VCaP (cell line): ENCODE measurements around the gene FUT7.

ENCODE experiments used
- H3K27ac ChIP-seq: fragments of 450-650 bp; 2 replicates; pipeline ENCODE4 v1.5.1; 2017
- TF ChIP-seq, protein P1 (sequence below): fragments of 450-650 bp; conservative IDR thresholded peaks from 2 replicates; pipeline ENCODE4 v1.5.1; 2017; ENCODE audit warnings: mild to moderate bottlenecking, moderate library complexity

FUT7 gene

DNA sequence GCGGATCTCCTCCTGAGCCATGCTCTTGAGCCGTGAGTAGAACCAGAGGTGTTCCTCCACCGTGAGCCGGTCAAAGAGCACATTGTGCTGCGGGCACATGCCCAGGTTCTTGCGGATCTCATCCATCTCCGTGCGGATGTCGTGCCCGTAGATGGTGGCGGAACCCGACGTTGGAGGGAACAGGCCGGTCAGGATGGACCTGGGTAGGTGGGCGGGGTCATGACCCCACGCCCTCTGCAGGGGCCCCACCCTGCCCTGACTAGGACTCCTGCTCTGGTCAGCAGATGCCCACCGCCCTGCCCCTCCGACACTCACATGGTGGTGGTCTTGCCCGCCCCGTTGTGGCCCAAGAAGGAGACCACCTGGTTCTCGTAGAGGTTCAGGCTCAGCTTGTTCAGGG is 15.9 kb downstream of the FUT7 start:
- TF ChIP-seq, protein P1, sequence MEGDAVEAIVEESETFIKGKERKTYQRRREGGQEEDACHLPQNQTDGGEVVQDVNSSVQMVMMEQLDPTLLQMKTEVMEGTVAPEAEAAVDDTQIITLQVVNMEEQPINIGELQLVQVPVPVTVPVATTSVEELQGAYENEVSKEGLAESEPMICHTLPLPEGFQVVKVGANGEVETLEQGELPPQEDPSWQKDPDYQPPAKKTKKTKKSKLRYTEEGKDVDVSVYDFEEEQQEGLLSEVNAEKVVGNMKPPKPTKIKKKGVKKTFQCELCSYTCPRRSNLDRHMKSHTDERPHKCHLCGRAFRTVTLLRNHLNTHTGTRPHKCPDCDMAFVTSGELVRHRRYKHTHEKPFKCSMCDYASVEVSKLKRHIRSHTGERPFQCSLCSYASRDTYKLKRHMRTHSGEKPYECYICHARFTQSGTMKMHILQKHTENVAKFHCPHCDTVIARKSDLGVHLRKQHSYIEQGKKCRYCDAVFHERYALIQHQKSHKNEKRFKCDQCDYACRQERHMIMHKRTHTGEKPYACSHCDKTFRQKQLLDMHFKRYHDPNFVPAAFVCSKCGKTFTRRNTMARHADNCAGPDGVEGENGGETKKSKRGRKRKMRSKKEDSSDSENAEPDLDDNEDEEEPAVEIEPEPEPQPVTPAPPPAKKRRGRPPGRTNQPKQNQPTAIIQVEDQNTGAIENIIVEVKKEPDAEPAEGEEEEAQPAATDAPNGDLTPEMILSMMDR = no peak
- no peak overlapping the region for H3K27ac ChIP-seq

GRCh38 chr9:137015540-137015930 is 16.4 kb downstream of the FUT7 start:
- TF ChIP-seq, protein P1 = no peak
- no peak overlapping the region for H3K27ac ChIP-seq

GRCh38 chr9:137014776-137015539 is 16.9 kb downstream of the FUT7 start:
- TF ChIP-seq, protein P1 = no peak
- no peak overlapping the region for H3K27ac ChIP-seq

GRCh38 chr9:137014166-137014565 is 17.7 kb downstream of the FUT7 start:
- TF ChIP-seq, protein P1 = no peak
- no peak overlapping the region for H3K27ac ChIP-seq

- TF ChIP-seq, protein P1 = no peak
- H3K27ac ChIP-seq = no peak overlapping the region
Measured at GRCh38 chr9:137013571-137013940, 18.3 kb downstream of the FUT7 start.

DNA sequence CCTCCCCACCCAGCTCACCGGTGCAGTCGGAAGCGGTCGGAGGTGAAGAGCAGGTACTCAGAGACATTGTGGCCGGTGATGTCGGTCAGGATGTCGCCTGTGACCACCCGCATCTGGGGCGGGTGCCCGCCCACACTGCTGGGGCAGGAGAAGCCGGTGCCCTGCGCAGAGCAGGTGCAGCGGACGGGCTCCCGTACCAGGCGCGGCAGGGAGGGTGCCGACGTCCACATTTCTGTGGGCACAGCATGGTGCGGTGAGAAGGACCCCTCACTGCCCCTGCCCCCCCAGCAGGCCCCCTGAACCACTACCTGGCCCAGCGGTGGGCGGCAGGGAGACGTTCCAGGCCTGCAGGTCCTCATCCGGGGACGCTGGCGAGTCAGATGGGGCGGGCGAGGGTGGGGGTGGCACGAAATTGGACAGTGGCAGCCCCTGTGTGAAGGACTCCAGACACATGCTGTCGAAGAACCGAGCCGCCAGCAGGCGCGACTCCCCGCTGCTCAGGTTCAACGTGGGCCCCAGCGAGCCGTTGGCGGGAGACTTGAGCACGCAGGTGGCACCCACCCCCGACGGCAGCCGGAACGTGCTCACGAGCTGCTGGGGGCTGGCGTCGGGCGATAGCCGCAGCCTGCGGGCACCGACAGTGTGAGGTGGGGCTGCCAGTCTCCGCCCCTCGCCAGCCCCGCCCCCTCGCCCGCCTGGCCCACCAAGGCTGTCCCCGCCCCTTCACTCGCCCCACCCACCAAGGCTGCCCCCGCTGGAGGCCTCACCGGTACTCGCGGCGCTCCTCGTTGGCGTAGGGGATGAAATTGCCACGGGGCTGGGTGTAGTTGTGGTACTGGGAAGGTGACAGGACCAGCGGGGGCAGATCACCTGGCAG is 19.0 kb downstream of the FUT7 start:
- no peak overlapping the region for H3K27ac ChIP-seq
- TF ChIP-seq, protein P1 = no peak

DNA sequence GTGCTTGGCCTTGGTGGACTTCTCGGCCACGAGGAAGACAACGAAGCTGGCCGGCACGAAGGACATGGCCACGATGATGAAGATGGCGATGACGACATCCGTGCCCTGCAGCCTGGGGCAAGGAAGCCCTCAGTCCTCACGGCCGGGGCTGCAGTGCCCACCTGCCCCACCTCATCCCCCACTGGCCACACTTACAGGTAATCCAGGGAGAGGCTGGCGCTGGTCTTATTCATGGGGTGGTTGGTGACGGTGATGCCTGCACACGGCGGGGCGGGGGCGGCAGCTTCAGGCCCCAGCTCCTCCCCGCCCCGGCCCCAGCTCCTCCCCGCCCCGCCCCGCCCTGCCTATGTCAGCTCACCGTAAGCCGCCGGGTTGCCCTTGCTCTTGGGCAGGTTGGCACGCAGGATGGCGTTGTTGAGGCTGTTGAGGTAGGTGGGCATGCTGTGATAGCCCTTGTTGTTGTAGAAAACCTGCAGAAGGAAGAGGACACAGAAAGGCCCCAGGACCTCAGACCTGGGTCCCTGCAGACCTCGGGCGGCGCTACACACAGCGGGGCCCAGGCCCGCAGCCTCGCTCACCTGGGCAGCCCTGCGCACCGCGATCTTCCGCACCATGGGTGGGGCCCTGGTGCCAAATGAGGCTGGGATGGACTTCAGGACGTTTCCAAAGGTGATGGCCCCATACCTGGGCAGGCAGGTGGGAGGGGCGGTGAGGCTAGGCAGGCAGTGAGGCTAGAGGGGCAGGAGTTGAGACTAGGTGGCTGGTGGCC is 19.8 kb downstream of the FUT7 start:
- TF ChIP-seq, protein P1 = no peak

More for the DNA sequence above, 19.8 kb downstream of the FUT7 start:
- no peak overlapping the region for H3K27ac ChIP-seq
